H9 (cell line): ENCODE results near the gene STARD4. TPM values are rescaled to one million over a fixed set of nuclear protein-coding genes. Genes with fewer than 3 reads are reported as not detected.

Source experiments
- DNase-seq: peaks from one replicate; pipeline ENCODE4 v3.0.0-alpha.2; 2017
- H2AFZ ChIP-seq: one replicate; pipeline ENCODE4 v1.6.1; 2013; ENCODE audit warnings: mild to moderate bottlenecking, low read length, control low read depth, moderate library complexity
- H2AK5ac ChIP-seq: 2 replicates; pipeline ENCODE4 v1.6.1; 2013; ENCODE audit warnings: low read length, control low read depth, mixed read lengths; ENCODE audit not compliant: insufficient read length
- H2BK120ac ChIP-seq: one replicate; pipeline ENCODE4 v1.6.1; 2013; ENCODE audit warnings: low read depth, mild to moderate bottlenecking, low read length, control low read depth, inconsistent platforms; ENCODE audit not compliant: poor library complexity, severe bottlenecking
- H2BK12ac ChIP-seq: 2 replicates; pipeline ENCODE4 v1.6.1; 2013; ENCODE audit warnings: low read length, control low read depth, mixed read lengths, low read depth; ENCODE audit not compliant: insufficient read length
- H2BK15ac ChIP-seq: 2 replicates; pipeline ENCODE4 v1.6.1; 2013; ENCODE audit warnings: low read depth, low read length, control low read depth
- H2BK20ac ChIP-seq: one replicate; pipeline ENCODE4 v1.6.1; 2013; ENCODE audit warnings: low read depth, mild to moderate bottlenecking, low read length, control low read depth, inconsistent platforms; ENCODE audit not compliant: poor library complexity, severe bottlenecking
- H2BK5ac ChIP-seq: 2 replicates; pipeline ENCODE4 v1.6.1; 2013; ENCODE audit warnings: low read length, control low read depth, mixed read lengths; ENCODE audit not compliant: insufficient read length
- H3K14ac ChIP-seq: 2 replicates; pipeline ENCODE4 v1.6.1; 2013; ENCODE audit warnings: low read length, control low read depth; ENCODE audit not compliant: insufficient read depth
- H3K18ac ChIP-seq: 2 replicates; pipeline ENCODE4 v1.6.1; 2013; ENCODE audit warnings: low read depth, mild to moderate bottlenecking, mixed read lengths, low read length, control low read depth; ENCODE audit not compliant: insufficient read length
- H3K23ac ChIP-seq: 2 replicates; pipeline ENCODE4 v1.6.1; 2013; ENCODE audit warnings: low read length, control low read depth, mixed read lengths, low read depth; ENCODE audit not compliant: insufficient read length
- H3K23me2 ChIP-seq: 2 replicates; pipeline ENCODE4 v1.6.1; 2013; ENCODE audit warnings: low read depth, mild to moderate bottlenecking, mixed read lengths, low read length, control low read depth; ENCODE audit not compliant: insufficient read length, poor library complexity, severe bottlenecking
- H3K27ac ChIP-seq: 2 replicates; pipeline ENCODE4 v1.5.1; 2013; ENCODE audit warnings: low read length, control low read depth, mixed read lengths, low read depth; ENCODE audit not compliant: insufficient read length
- H3K27me3 ChIP-seq: 2 replicates; pipeline ENCODE4 v1.6.1; 2013; ENCODE audit warnings: low read length, control low read depth, inconsistent platforms; ENCODE audit not compliant: insufficient read depth
- H3K4ac ChIP-seq: 2 replicates; pipeline ENCODE4 v1.6.1; 2013; ENCODE audit warnings: low read depth, mild to moderate bottlenecking, control low read depth, inconsistent platforms, low read length, moderate library complexity
- H3K4me1 ChIP-seq: 2 replicates; pipeline ENCODE4 v1.6.1; 2013; ENCODE audit warnings: low read length, control low read depth, inconsistent platforms; ENCODE audit not compliant: insufficient read depth
- H3K4me2 ChIP-seq: 2 replicates; pipeline ENCODE4 v1.6.1; 2013; ENCODE audit warnings: low read length, control low read depth, mixed read lengths; ENCODE audit not compliant: insufficient read length, insufficient read depth
- H3K56ac ChIP-seq: 2 replicates; pipeline ENCODE4 v1.6.1; 2013; ENCODE audit warnings: low read depth, mild to moderate bottlenecking, mixed read lengths, low read length, control low read depth; ENCODE audit not compliant: insufficient read length
- H3K79me1 ChIP-seq: 2 replicates; pipeline ENCODE4 v1.6.1; 2013; ENCODE audit warnings: low read depth, mild to moderate bottlenecking, moderate library complexity, low read length, control low read depth, inconsistent platforms; ENCODE audit not compliant: insufficient read depth, poor library complexity, severe bottlenecking
- H3K79me2 ChIP-seq: 2 replicates; pipeline ENCODE4 v1.6.1; 2013; ENCODE audit warnings: low read length, control low read depth, inconsistent platforms; ENCODE audit not compliant: insufficient read depth
- H3K9ac ChIP-seq: 2 replicates; pipeline ENCODE4 v1.6.1; 2013; ENCODE audit warnings: low read length, control low read depth, mixed read lengths; ENCODE audit not compliant: insufficient read length; ENCODE audit errors: extremely low read depth
- H3K9me3 ChIP-seq: one replicate; pipeline ENCODE4 v1.6.1; 2013; ENCODE audit warnings: low read depth, low read length, inconsistent platforms; ENCODE audit not compliant: control insufficient read depth
- H3T11ph ChIP-seq: one replicate; pipeline ENCODE4 v1.6.1; 2013; ENCODE audit warnings: mild to moderate bottlenecking, low read length, control low read depth, inconsistent platforms
- H4K20me1 ChIP-seq: one replicate; pipeline ENCODE4 v1.6.1; 2013; ENCODE audit not compliant: control insufficient read depth, insufficient read length, insufficient read depth
- H4K5ac ChIP-seq: 2 replicates; pipeline ENCODE4 v1.6.1; 2013; ENCODE audit warnings: low read depth, mild to moderate bottlenecking, mixed read lengths, low read length, control low read depth; ENCODE audit not compliant: insufficient read length
- H4K8ac ChIP-seq: replicated peaks from 2 replicates; pipeline ENCODE4 v1.6.1; 2013; ENCODE audit warnings: low read length, control low read depth, mixed read lengths, low read depth; ENCODE audit not compliant: insufficient read length
- H4K91ac ChIP-seq: 2 replicates; pipeline ENCODE4 v1.6.1; 2013; ENCODE audit warnings: low read depth, mild to moderate bottlenecking, moderate library complexity, mixed read lengths, low read length, control low read depth; ENCODE audit not compliant: insufficient read length
- H3K27ac Mint-ChIP-seq, 3 experiments: 2 replicates in 2 of 3; 3 replicates in 1 of 3; pipeline ENCODE4 v1.8.0; 2020 to 2021; ENCODE audit warnings: mixed read lengths in 3 of 3, mild to moderate bottlenecking in 1 of 3, moderate library complexity in 1 of 3
- H3K27me3 Mint-ChIP-seq: 2 replicates; pipeline ENCODE4 v1.8.0; 2021; ENCODE audit warnings: low read depth, mild to moderate bottlenecking, moderate library complexity, mixed read lengths
- H3K36me3 Mint-ChIP-seq, 3 experiments: 2 replicates in 2 of 3; 3 replicates in 1 of 3; pipeline ENCODE4 v1.8.0; 2020 to 2021; ENCODE audit warnings: low read depth in 3 of 3, mixed read lengths in 3 of 3; ENCODE audit not compliant: insufficient read depth in 1 of 3
- H3K4me1 Mint-ChIP-seq, 2 experiments: 2 replicates each; pipeline ENCODE4 v1.8.0; 2020; ENCODE audit warnings: mixed read lengths in 2 of 2
- H3K4me3 Mint-ChIP-seq, 2 experiments: 2 replicates in 1 of 2; 3 replicates in 1 of 2; pipeline ENCODE4 v1.8.0; 2020 to 2021; ENCODE audit warnings: mild to moderate bottlenecking in 2 of 2, mixed read lengths in 2 of 2, moderate library complexity in 1 of 2
- H3K9me3 Mint-ChIP-seq, 2 experiments: 2 replicates in 1 of 2; 3 replicates in 1 of 2; pipeline ENCODE4 v1.8.0; 2020; ENCODE audit warnings: mild to moderate bottlenecking in 2 of 2, mixed read lengths in 2 of 2, moderate library complexity in 1 of 2
- total RNA-seq: library from RNA; stranded (reverse); gene quantifications from 2 replicates; pipeline ENCODE4 v1.2.1, GENCODE V29; 2021
- TF ChIP-seq, protein P1 (sequence below): fragments of 200-600 bp; sonication (generic); conservative IDR thresholded peaks from 3 replicates; pipeline ENCODE4 v1.8.0; 2021; ENCODE audit warnings: antibody characterized with exemption, mild to moderate bottlenecking

The STARD4 gene
- total RNA-seq, 1 experiment from 2014 or later = 28.7 TPM

DNA sequence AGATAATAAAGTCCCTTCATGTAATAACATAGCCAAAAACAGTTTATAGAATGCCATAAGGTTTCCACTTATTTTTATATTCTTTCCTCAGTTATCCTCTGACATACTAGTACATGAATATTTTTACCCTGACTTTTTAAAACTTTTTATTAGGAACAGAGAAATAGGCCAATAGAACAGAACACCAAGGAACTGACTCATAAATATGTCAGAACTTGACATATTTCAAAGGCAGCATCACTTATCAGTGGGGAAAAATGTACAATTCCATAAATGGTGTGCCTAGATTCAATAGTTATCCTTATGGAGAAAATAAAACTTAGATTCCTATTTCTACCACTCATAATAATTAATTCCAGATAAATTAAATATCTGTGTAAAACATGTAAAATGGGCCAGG, 9.4 kb downstream of the STARD4 start:
- Histone ChIP-seq H3T11ph (no peak overlapping the region), H2BK20ac (no peak overlapping the region), H3K9me3 (no peaks in the 10 kb centered on the region), H2BK5ac (no peak overlapping the region), H4K5ac (no peak overlapping the region), H3K4me1 (no peaks in the 10 kb centered on the region), H2BK120ac (no peak overlapping the region), H3K27me3 (no peaks in the 10 kb centered on the region), H2BK15ac (no peak overlapping the region), H3K14ac (no peak overlapping the region), H3K27ac (no peak overlapping the region), H3K56ac (no peak overlapping the region), H2AK5ac (no peak overlapping the region), H2BK12ac (no peak overlapping the region), H3K18ac (no peak overlapping the region), H2AFZ (no peak overlapping the region), H4K20me1 (no peaks in the 10 kb centered on the region), H3K23ac (no peak overlapping the region), H4K91ac (no peak overlapping the region), H3K4me2 (no peak overlapping the region), H3K23me2 (no peaks in the 10 kb centered on the region), H3K79me2 (peaks cover 6% of the 10 kb centered on the region; the same call in 1 of the 2 replicates), H3K9ac (no peak overlapping the region), H4K8ac (no peak overlapping the region), H3K4ac (no peak overlapping the region), H3K79me1 (peaks cover 6% of the 10 kb centered on the region)
- Mint-ChIP-seq H3K27me3 (no peaks in the 10 kb centered on the region), H3K4me1 (peaks cover 7% of the 10 kb centered on the region in 2 experiments; a peak in 2 of 4 replicates), H3K9me3 (no peaks in the 10 kb centered on the region), H3K36me3 (peaks cover 14 to 49% (median 45%) of the 10 kb centered on the region in 3 experiments; a peak in 6 of 7 replicates), H3K4me3 (no peak overlapping the region), H3K27ac (no peak overlapping the region)
- no peak for DNase-seq
- TF ChIP-seq, protein P1, sequence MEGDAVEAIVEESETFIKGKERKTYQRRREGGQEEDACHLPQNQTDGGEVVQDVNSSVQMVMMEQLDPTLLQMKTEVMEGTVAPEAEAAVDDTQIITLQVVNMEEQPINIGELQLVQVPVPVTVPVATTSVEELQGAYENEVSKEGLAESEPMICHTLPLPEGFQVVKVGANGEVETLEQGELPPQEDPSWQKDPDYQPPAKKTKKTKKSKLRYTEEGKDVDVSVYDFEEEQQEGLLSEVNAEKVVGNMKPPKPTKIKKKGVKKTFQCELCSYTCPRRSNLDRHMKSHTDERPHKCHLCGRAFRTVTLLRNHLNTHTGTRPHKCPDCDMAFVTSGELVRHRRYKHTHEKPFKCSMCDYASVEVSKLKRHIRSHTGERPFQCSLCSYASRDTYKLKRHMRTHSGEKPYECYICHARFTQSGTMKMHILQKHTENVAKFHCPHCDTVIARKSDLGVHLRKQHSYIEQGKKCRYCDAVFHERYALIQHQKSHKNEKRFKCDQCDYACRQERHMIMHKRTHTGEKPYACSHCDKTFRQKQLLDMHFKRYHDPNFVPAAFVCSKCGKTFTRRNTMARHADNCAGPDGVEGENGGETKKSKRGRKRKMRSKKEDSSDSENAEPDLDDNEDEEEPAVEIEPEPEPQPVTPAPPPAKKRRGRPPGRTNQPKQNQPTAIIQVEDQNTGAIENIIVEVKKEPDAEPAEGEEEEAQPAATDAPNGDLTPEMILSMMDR = no peak
